RPMI7951 (cell line): ENCODE results near the gene RHOXF2B. TPM values are rescaled to one million over a fixed set of nuclear protein-coding genes. Genes with fewer than 3 reads are reported as not detected.

Experiments used
- total RNA-seq: library from RNA; depleted of rRNA; stranded (reverse); fragments of >200 nt; shearing (Covaris generic); gene quantifications from 2 replicates; pipeline ENCODE4 v1.2.3, GENCODE V29; 2014; rRNA removed

Gene RHOXF2B
- total RNA-seq, 1 experiment from 2014 or later: 0.24 TPM

Other genes starting within 250 kb of the RHOXF2B start
- gene UPF3B, start 224.7 kb downstream of the RHOXF2B start, total RNA-seq: 2.6 and 3.8 TPM in 2 replicates
- 13.5 and 16.2 TPM in 2 replicates for gene RNF113A, start 206.0 kb downstream of the RHOXF2B start, total RNA-seq
- gene NDUFA1, start 205.9 kb downstream of the RHOXF2B start, total RNA-seq: 71.4 and 78.7 TPM in 2 replicates
- not detected in 2 replicates for gene AKAP14, start 181.8 kb downstream of the RHOXF2B start, total RNA-seq
- 2.1 and 2.9 TPM in 2 replicates for gene NKAP, start 133.9 kb downstream of the RHOXF2B start, total RNA-seq
- gene RHOXF1, start 38.2 kb upstream of the RHOXF2B start, total RNA-seq: not detected in 2 replicates
- gene RHOXF2, start 80.9 kb upstream of the RHOXF2B start, total RNA-seq: 0.29 TPM in 1 of 2 replicates, not detected in the other
- 13.3 and 16.8 TPM in 2 replicates for gene ZBTB33, start 173.1 kb upstream of the RHOXF2B start, total RNA-seq
- 0.24 and 0.29 TPM in 2 replicates for gene TMEM255A, start 233.8 kb upstream of the RHOXF2B start, total RNA-seq